Neural cell (in vitro differentiated cells): Measurements from ENCODE around the gene HAGHL. TPM values are rescaled to one million over a fixed set of nuclear protein-coding genes. Genes with fewer than 3 reads are reported as not detected.
"Not testable (repeated sequence)": the region's sequence is repeated elsewhere in the genome, so short reads cannot be mapped to it uniquely, and the experiment has no call there.

ENCODE experiments used
- H2AFZ ChIP-seq: fragments of 200-600, 300-800 bp; sonication (generic), shearing (Covaris generic); 2 replicates; pipeline ENCODE4 v1.6.0; 2014; ENCODE audit warnings: low read depth, mild to moderate bottlenecking, antibody characterized with exemption, low read length, moderate library complexity
- H3F3A ChIP-seq: fragments of 200-600 bp; shearing (Covaris generic); 2 replicates; pipeline ENCODE4 v1.6.1; 2016; ENCODE audit warnings: mild to moderate bottlenecking, moderate library complexity, mixed read lengths, antibody characterized with exemption, low read length; ENCODE audit not compliant: insufficient read depth, poor library complexity, severe bottlenecking
- H3K27ac ChIP-seq: fragments of 200-600, 300-800 bp; sonication (generic), shearing (Covaris generic); 2 replicates; pipeline ENCODE4 v1.5.1; 2014; ENCODE audit warnings: mild to moderate bottlenecking, low read length, moderate library complexity
- H3K27me3 ChIP-seq: fragments of 300-800, 200-600 bp; sonication (generic), shearing (Covaris generic); 2 replicates; pipeline ENCODE4 v1.6.0; 2014; ENCODE audit warnings: mild to moderate bottlenecking, low read depth, low read length, moderate library complexity; ENCODE audit not compliant: insufficient read depth
- H3K36me3 ChIP-seq: fragments of 300-800, 200-600 bp; sonication (generic), shearing (Covaris generic); 2 replicates; pipeline ENCODE4 v1.5.1; 2014; ENCODE audit warnings: mild to moderate bottlenecking, antibody characterized with exemption, low read length, moderate library complexity; ENCODE audit not compliant: insufficient read depth
- H3K4me2 ChIP-seq: fragments of 300-800, 200-600 bp; sonication (generic), shearing (Covaris generic); 2 replicates; pipeline ENCODE4 v1.6.0; 2014; ENCODE audit warnings: mild to moderate bottlenecking, low read length
- H3K4me3 ChIP-seq: fragments of 300-800, 200-600 bp; sonication (generic), shearing (Covaris generic); 2 replicates; pipeline ENCODE4 v1.5.1; 2014; ENCODE audit warnings: mild to moderate bottlenecking, low read length, moderate library complexity
- H3K79me2 ChIP-seq: fragments of 200-600 bp; shearing (Covaris generic); replicated peaks from 2 replicates; pipeline ENCODE4 v1.6.0; 2014; ENCODE audit warnings: mild to moderate bottlenecking, low read length, moderate library complexity; ENCODE audit not compliant: insufficient read depth
- H3K9ac ChIP-seq: fragments of 300-800, 200-600 bp; sonication (generic), shearing (Covaris generic); 2 replicates; pipeline ENCODE4 v1.6.1; 2016; ENCODE audit warnings: mild to moderate bottlenecking, low read length, mixed read lengths
- H3K9me2 ChIP-seq: fragments of 200-600 bp; shearing (Covaris generic); 2 replicates; pipeline ENCODE4 v1.6.1; 2016; ENCODE audit warnings: mild to moderate bottlenecking, low read length, mixed read lengths; ENCODE audit not compliant: insufficient read depth
- H3K9me3 ChIP-seq: fragments of 200-600, 300-800 bp; sonication (generic), shearing (Covaris generic); 2 replicates; pipeline ENCODE4 v1.6.1; 2016; ENCODE audit warnings: mild to moderate bottlenecking, mixed run types, low read length, moderate library complexity, mixed read lengths
- H4K20me1 ChIP-seq: fragments of 200-600 bp; shearing (Covaris generic); 2 replicates; pipeline ENCODE4 v1.6.1; 2016; ENCODE audit warnings: mild to moderate bottlenecking, mixed run types; ENCODE audit not compliant: insufficient read depth
- CTCF ChIP-seq: fragments of 450-650 bp; IDR thresholded peaks from 2 replicates; pipeline ENCODE4 v1.5.1; 2014; ENCODE audit warnings: antibody characterized with exemption, mild to moderate bottlenecking, moderate library complexity; ENCODE audit not compliant: poor library complexity, severe bottlenecking
- EP300 ChIP-seq: fragments of 450-650 bp; conservative IDR thresholded peaks from 2 replicates; pipeline ENCODE4 v1.6.1; 2014; ENCODE audit warnings: antibody characterized with exemption, mild to moderate bottlenecking, moderate library complexity; ENCODE audit not compliant: poor library complexity, severe bottlenecking
- EZH2 ChIP-seq: fragments of 200-600, 300-800 bp; shearing (Covaris generic), sonication (generic); IDR thresholded peaks from 2 replicates; pipeline ENCODE4 v1.6.1; 2014; ENCODE audit warnings: antibody characterized with exemption, low read length, borderline replicate concordance, mild to moderate bottlenecking; ENCODE audit not compliant: insufficient read depth, poor library complexity, severe bottlenecking
- MXI1 ChIP-seq: fragments of 450-650 bp; conservative IDR thresholded peaks from 2 replicates; pipeline ENCODE4 v1.6.1; 2014; ENCODE audit warnings: antibody characterized with exemption, mild to moderate bottlenecking; ENCODE audit not compliant: poor library complexity, severe bottlenecking
- POLR2AphosphoS5 ChIP-seq: IDR thresholded peaks from 2 replicates; pipeline ENCODE4 v1.6.1; 2012
- RAD21 ChIP-seq: fragments of 450-650 bp; conservative IDR thresholded peaks from 2 replicates; pipeline ENCODE4 v1.6.1; 2014; ENCODE audit warnings: antibody characterized with exemption, mild to moderate bottlenecking, moderate library complexity
- REST ChIP-seq: IDR thresholded peaks from 2 replicates; pipeline ENCODE4 v1.6.1; 2012; ENCODE audit warnings: borderline replicate concordance
- SMC3 ChIP-seq: fragments of 450-650 bp; conservative IDR thresholded peaks from 2 replicates; pipeline ENCODE4 v1.6.1; 2014; ENCODE audit warnings: antibody characterized with exemption, mild to moderate bottlenecking, moderate library complexity; ENCODE audit not compliant: poor library complexity
- TAF1 ChIP-seq: IDR thresholded peaks from 2 replicates; pipeline ENCODE4 v1.6.1; 2012; ENCODE audit warnings: low read depth
- polyA plus RNA-seq: library from polyadenylated mRNA; depleted of rRNA; stranded (reverse); fragments of >200 nt; gene quantifications from 2 replicates; pipeline ENCODE4 v1.2.3, GENCODE V29; 2014

HAGHL gene
- polyA plus RNA-seq, 1 donor from 2014 or later, result 28.3 TPM

- no peaks in the 10 kb centered on the region for H3K9me2 ChIP-seq
- peaks cover 5% of the 10 kb centered on the region for H3F3A ChIP-seq
- no peaks in the 10 kb centered on the region for H4K20me1 ChIP-seq
- H2AFZ ChIP-seq, result no peak overlapping the region
- peaks cover 15% of the 10 kb centered on the region for H3K79me2 ChIP-seq
- peak overlapping the region; percentile 99 for H3K27ac ChIP-seq
- H3K9ac ChIP-seq, result peak overlapping the region; percentile 94
- peak overlapping the region; percentile 75 for H3K4me2 ChIP-seq
- peak; percentile 87 for TF ChIP-seq CTCF
- no peak for TF ChIP-seq POLR2AphosphoS5
- TF ChIP-seq RAD21, result peak; percentile 85
- TF ChIP-seq MXI1, result no peak
- no peak for TF ChIP-seq REST
- no peak for TF ChIP-seq EP300
- TF ChIP-seq EZH2, result no peak
- peak; percentile 87 for TF ChIP-seq SMC3
- no peak for TF ChIP-seq TAF1
- no peaks in the 10 kb centered on the region for H3K27me3 ChIP-seq
- H3K9me3 ChIP-seq, result no peaks in the 10 kb centered on the region
- H3K4me3 ChIP-seq, result peak overlapping the region; percentile 70
- no peaks in the 10 kb centered on the region for H3K36me3 ChIP-seq
Observed at GRCh38 chr16:711548-712320, 15.2 kb upstream of the HAGHL start.

- TF ChIP-seq RAD21, result peak; percentile 25
- TF ChIP-seq CTCF, result peak; percentile 57
- peak; percentile 30 for TF ChIP-seq SMC3
- H3K27me3 ChIP-seq, H3K9ac ChIP-seq, H3K4me2 ChIP-seq, H3K9me3 ChIP-seq, H3K27ac ChIP-seq, H3F3A ChIP-seq, H3K36me3 ChIP-seq, H4K20me1 ChIP-seq, H3K4me3 ChIP-seq, H3K9me2 ChIP-seq, H2AFZ ChIP-seq: not testable (repeated sequence)
- H3K79me2 ChIP-seq, result peaks cover 21% of the 10 kb centered on the region
Observed at GRCh38 chr16:712740-713250, 14.1 kb upstream of the HAGHL start.
